Neural cell (in vitro differentiated cells): ENCODE measurements around the gene VSTM5. TPM values are rescaled to one million over a fixed set of nuclear protein-coding genes. Genes with fewer than 3 reads are reported as not detected.
"Not testable (repeated sequence)": the region's sequence is repeated elsewhere in the genome, so short reads cannot be mapped to it uniquely, and the experiment has no call there.

Source experiments
- H2AFZ ChIP-seq: fragments of 200-600, 300-800 bp; sonication (generic), shearing (Covaris generic); 2 replicates; pipeline ENCODE4 v1.6.0; 2014; ENCODE audit warnings: low read depth, mild to moderate bottlenecking, antibody characterized with exemption, low read length, moderate library complexity
- H3F3A ChIP-seq: fragments of 200-600 bp; shearing (Covaris generic); 2 replicates; pipeline ENCODE4 v1.6.1; 2016; ENCODE audit warnings: mild to moderate bottlenecking, moderate library complexity, mixed read lengths, antibody characterized with exemption, low read length; ENCODE audit not compliant: insufficient read depth, poor library complexity, severe bottlenecking
- H3K27ac ChIP-seq: fragments of 200-600, 300-800 bp; sonication (generic), shearing (Covaris generic); 2 replicates; pipeline ENCODE4 v1.5.1; 2014; ENCODE audit warnings: mild to moderate bottlenecking, low read length, moderate library complexity
- H3K27me3 ChIP-seq: fragments of 300-800, 200-600 bp; sonication (generic), shearing (Covaris generic); 2 replicates; pipeline ENCODE4 v1.6.0; 2014; ENCODE audit warnings: mild to moderate bottlenecking, low read depth, low read length, moderate library complexity; ENCODE audit not compliant: insufficient read depth
- H3K36me3 ChIP-seq: fragments of 300-800, 200-600 bp; sonication (generic), shearing (Covaris generic); 2 replicates; pipeline ENCODE4 v1.5.1; 2014; ENCODE audit warnings: mild to moderate bottlenecking, antibody characterized with exemption, low read length, moderate library complexity; ENCODE audit not compliant: insufficient read depth
- H3K4me2 ChIP-seq: fragments of 300-800, 200-600 bp; sonication (generic), shearing (Covaris generic); 2 replicates; pipeline ENCODE4 v1.6.0; 2014; ENCODE audit warnings: mild to moderate bottlenecking, low read length
- H3K4me3 ChIP-seq: fragments of 300-800, 200-600 bp; sonication (generic), shearing (Covaris generic); 2 replicates; pipeline ENCODE4 v1.5.1; 2014; ENCODE audit warnings: mild to moderate bottlenecking, low read length, moderate library complexity
- H3K79me2 ChIP-seq: fragments of 200-600 bp; shearing (Covaris generic); replicated peaks from 2 replicates; pipeline ENCODE4 v1.6.0; 2014; ENCODE audit warnings: mild to moderate bottlenecking, low read length, moderate library complexity; ENCODE audit not compliant: insufficient read depth
- H3K9ac ChIP-seq: fragments of 300-800, 200-600 bp; sonication (generic), shearing (Covaris generic); 2 replicates; pipeline ENCODE4 v1.6.1; 2016; ENCODE audit warnings: mild to moderate bottlenecking, low read length, mixed read lengths
- H3K9me2 ChIP-seq: fragments of 200-600 bp; shearing (Covaris generic); 2 replicates; pipeline ENCODE4 v1.6.1; 2016; ENCODE audit warnings: mild to moderate bottlenecking, low read length, mixed read lengths; ENCODE audit not compliant: insufficient read depth
- H3K9me3 ChIP-seq: fragments of 200-600, 300-800 bp; sonication (generic), shearing (Covaris generic); 2 replicates; pipeline ENCODE4 v1.6.1; 2016; ENCODE audit warnings: mild to moderate bottlenecking, mixed run types, low read length, moderate library complexity, mixed read lengths
- H4K20me1 ChIP-seq: fragments of 200-600 bp; shearing (Covaris generic); 2 replicates; pipeline ENCODE4 v1.6.1; 2016; ENCODE audit warnings: mild to moderate bottlenecking, mixed run types; ENCODE audit not compliant: insufficient read depth
- CTCF ChIP-seq: fragments of 450-650 bp; IDR thresholded peaks from 2 replicates; pipeline ENCODE4 v1.5.1; 2014; ENCODE audit warnings: antibody characterized with exemption, mild to moderate bottlenecking, moderate library complexity; ENCODE audit not compliant: poor library complexity, severe bottlenecking
- EP300 ChIP-seq: fragments of 450-650 bp; conservative IDR thresholded peaks from 2 replicates; pipeline ENCODE4 v1.6.1; 2014; ENCODE audit warnings: antibody characterized with exemption, mild to moderate bottlenecking, moderate library complexity; ENCODE audit not compliant: poor library complexity, severe bottlenecking
- EZH2 ChIP-seq: fragments of 200-600, 300-800 bp; shearing (Covaris generic), sonication (generic); IDR thresholded peaks from 2 replicates; pipeline ENCODE4 v1.6.1; 2014; ENCODE audit warnings: antibody characterized with exemption, low read length, borderline replicate concordance, mild to moderate bottlenecking; ENCODE audit not compliant: insufficient read depth, poor library complexity, severe bottlenecking
- MXI1 ChIP-seq: fragments of 450-650 bp; conservative IDR thresholded peaks from 2 replicates; pipeline ENCODE4 v1.6.1; 2014; ENCODE audit warnings: antibody characterized with exemption, mild to moderate bottlenecking; ENCODE audit not compliant: poor library complexity, severe bottlenecking
- POLR2AphosphoS5 ChIP-seq: IDR thresholded peaks from 2 replicates; pipeline ENCODE4 v1.6.1; 2012
- RAD21 ChIP-seq: fragments of 450-650 bp; conservative IDR thresholded peaks from 2 replicates; pipeline ENCODE4 v1.6.1; 2014; ENCODE audit warnings: antibody characterized with exemption, mild to moderate bottlenecking, moderate library complexity
- SMC3 ChIP-seq: fragments of 450-650 bp; conservative IDR thresholded peaks from 2 replicates; pipeline ENCODE4 v1.6.1; 2014; ENCODE audit warnings: antibody characterized with exemption, mild to moderate bottlenecking, moderate library complexity; ENCODE audit not compliant: poor library complexity
- TAF1 ChIP-seq: IDR thresholded peaks from 2 replicates; pipeline ENCODE4 v1.6.1; 2012; ENCODE audit warnings: low read depth
- polyA plus RNA-seq: library from polyadenylated mRNA; depleted of rRNA; stranded (reverse); fragments of >200 nt; gene quantifications from 2 replicates; pipeline ENCODE4 v1.2.3, GENCODE V29; 2014
- TF ChIP-seq, protein P1 (sequence below): IDR thresholded peaks from 2 replicates; pipeline ENCODE4 v1.6.1; 2012; ENCODE audit warnings: borderline replicate concordance

VSTM5 gene
- polyA plus RNA-seq, 1 donor from 2014 or later, result not detected

- TF ChIP-seq, protein P1, sequence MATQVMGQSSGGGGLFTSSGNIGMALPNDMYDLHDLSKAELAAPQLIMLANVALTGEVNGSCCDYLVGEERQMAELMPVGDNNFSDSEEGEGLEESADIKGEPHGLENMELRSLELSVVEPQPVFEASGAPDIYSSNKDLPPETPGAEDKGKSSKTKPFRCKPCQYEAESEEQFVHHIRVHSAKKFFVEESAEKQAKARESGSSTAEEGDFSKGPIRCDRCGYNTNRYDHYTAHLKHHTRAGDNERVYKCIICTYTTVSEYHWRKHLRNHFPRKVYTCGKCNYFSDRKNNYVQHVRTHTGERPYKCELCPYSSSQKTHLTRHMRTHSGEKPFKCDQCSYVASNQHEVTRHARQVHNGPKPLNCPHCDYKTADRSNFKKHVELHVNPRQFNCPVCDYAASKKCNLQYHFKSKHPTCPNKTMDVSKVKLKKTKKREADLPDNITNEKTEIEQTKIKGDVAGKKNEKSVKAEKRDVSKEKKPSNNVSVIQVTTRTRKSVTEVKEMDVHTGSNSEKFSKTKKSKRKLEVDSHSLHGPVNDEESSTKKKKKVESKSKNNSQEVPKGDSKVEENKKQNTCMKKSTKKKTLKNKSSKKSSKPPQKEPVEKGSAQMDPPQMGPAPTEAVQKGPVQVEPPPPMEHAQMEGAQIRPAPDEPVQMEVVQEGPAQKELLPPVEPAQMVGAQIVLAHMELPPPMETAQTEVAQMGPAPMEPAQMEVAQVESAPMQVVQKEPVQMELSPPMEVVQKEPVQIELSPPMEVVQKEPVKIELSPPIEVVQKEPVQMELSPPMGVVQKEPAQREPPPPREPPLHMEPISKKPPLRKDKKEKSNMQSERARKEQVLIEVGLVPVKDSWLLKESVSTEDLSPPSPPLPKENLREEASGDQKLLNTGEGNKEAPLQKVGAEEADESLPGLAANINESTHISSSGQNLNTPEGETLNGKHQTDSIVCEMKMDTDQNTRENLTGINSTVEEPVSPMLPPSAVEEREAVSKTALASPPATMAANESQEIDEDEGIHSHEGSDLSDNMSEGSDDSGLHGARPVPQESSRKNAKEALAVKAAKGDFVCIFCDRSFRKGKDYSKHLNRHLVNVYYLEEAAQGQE, result no peak
- TF ChIP-seq TAF1 (no peak), RAD21 (no peak), POLR2AphosphoS5 (no peak)
- H3K9me2 ChIP-seq, result no peaks in the 10 kb centered on the region
- no peaks in the 10 kb centered on the region for H4K20me1 ChIP-seq
- no peak overlapping the region for H3K9ac ChIP-seq
- no peaks in the 10 kb centered on the region for H3F3A ChIP-seq
- H3K9me3 ChIP-seq, result no peaks in the 10 kb centered on the region
- H3K27me3 ChIP-seq, result no peaks in the 10 kb centered on the region
- H3K4me3 ChIP-seq, result no peak overlapping the region
- H3K36me3 ChIP-seq, result no peaks in the 10 kb centered on the region
- no peaks in the 10 kb centered on the region for H3K79me2 ChIP-seq
- no peak overlapping the region for H2AFZ ChIP-seq
- no peak overlapping the region for H3K27ac ChIP-seq
- H3K4me2 ChIP-seq, result no peak overlapping the region
Observed at GRCh38 chr11:93775289-93775688, 75.1 kb downstream of the VSTM5 start.

DNA sequence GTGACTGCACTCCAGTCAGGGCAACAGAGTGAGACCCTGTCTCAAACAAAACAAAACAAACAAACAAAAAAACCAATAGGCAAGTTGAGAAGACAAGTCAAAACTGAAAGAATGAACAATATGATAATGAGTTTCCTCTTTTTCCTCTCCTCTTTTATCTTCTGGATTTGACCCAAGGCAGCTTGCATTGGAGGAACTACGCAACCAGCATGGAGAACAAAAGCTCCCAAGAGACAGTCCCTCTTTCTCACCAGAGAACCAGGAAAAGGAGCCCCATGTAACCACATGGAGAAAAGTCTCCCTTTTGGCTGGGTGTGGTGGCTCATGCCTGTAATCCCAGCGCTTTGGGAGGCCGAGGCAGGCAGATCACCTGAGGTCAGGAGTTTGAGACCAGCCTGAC lies 75.9 kb downstream of the VSTM5 start:
- not testable (repeated sequence) for H4K20me1 ChIP-seq, H2AFZ ChIP-seq

GRCh38 chr11:93773601-93774200 lies 76.7 kb downstream of the VSTM5 start:
- H2AFZ ChIP-seq, result no peak overlapping the region
- H3K27me3 ChIP-seq, result no peaks in the 10 kb centered on the region
- H3K9me3 ChIP-seq, result no peaks in the 10 kb centered on the region
- H3K27ac ChIP-seq, result no peak overlapping the region
- H3K9ac ChIP-seq, result no peak overlapping the region
- H4K20me1 ChIP-seq, result no peaks in the 10 kb centered on the region
- no peak overlapping the region for H3K4me2 ChIP-seq
- no peak overlapping the region for H3K4me3 ChIP-seq
- no peak for TF ChIP-seq TAF1
- TF ChIP-seq EZH2, result no peak
- TF ChIP-seq POLR2AphosphoS5, result no peak
- no peak for TF ChIP-seq EP300
- no peak for TF ChIP-seq CTCF
- TF ChIP-seq RAD21, result no peak
- TF ChIP-seq MXI1, result no peak
- TF ChIP-seq SMC3, result no peak
- TF ChIP-seq, protein P1, result no peak
- H3K36me3 ChIP-seq, result no peaks in the 10 kb centered on the region
- no peaks in the 10 kb centered on the region for H3F3A ChIP-seq
- H3K79me2 ChIP-seq, result no peaks in the 10 kb centered on the region
- no peaks in the 10 kb centered on the region for H3K9me2 ChIP-seq

More for the DNA sequence above, 75.9 kb downstream of the VSTM5 start:
- not testable (repeated sequence) for H3K27me3 ChIP-seq, H3K4me3 ChIP-seq, H3K4me2 ChIP-seq, H3K9me3 ChIP-seq, H3K36me3 ChIP-seq, H3K79me2 ChIP-seq, H3K9ac ChIP-seq, H3K9me2 ChIP-seq, H3F3A ChIP-seq, H3K27ac ChIP-seq
